ENCODE measurements around the gene KRT1.

Gene KRT1

GRCh38 chr12:52662093-52662917, 17.9 kb downstream of the KRT1 start:
- in situ Hi-C loops (cut with MboI; ENCODE audit: low sequenced_read_pairs) = no loop called here

- in situ Hi-C loops (cut with MboI; ENCODE audit: low sequenced_read_pairs) = no loop called here
These were observed 18.5 kb downstream of the KRT1 start for GRCh38 chr12:52661668-52662067.

- in situ Hi-C loops (cut with MboI; ENCODE audit: low sequenced_read_pairs) = no loop called here
These were observed 19.2 kb downstream of the KRT1 start for GRCh38 chr12:52660934-52661499.

GRCh38 chr12:52659951-52660350, 20.3 kb downstream of the KRT1 start:
- in situ Hi-C loops (cut with MboI; ENCODE audit: low sequenced_read_pairs) = no loop called here

GRCh38 chr12:52659395-52659794, 20.8 kb downstream of the KRT1 start:
- in situ Hi-C loops (cut with MboI; ENCODE audit: low sequenced_read_pairs) = no loop called here

GRCh38 chr12:52658196-52658595, 22.0 kb downstream of the KRT1 start:
- in situ Hi-C loops (cut with MboI; ENCODE audit: low sequenced_read_pairs) = no loop called here

GRCh38 chr12:52657250-52657902, 22.8 kb downstream of the KRT1 start:
- in situ Hi-C loops (cut with MboI; ENCODE audit: low sequenced_read_pairs) = no loop called here

- in situ Hi-C loops (cut with MboI; ENCODE audit: low sequenced_read_pairs) = no loop called here
These were observed 23.6 kb downstream of the KRT1 start for GRCh38 chr12:52656616-52657015.

- in situ Hi-C loops (cut with MboI; ENCODE audit: low sequenced_read_pairs) = no loop called here
These were observed 24.5 kb downstream of the KRT1 start for GRCh38 chr12:52655720-52656124.

- in situ Hi-C loops (cut with MboI; ENCODE audit: low sequenced_read_pairs) = no loop called here
These were observed 25.0 kb downstream of the KRT1 start for GRCh38 chr12:52655251-52655650.

- in situ Hi-C loops (cut with MboI; ENCODE audit: low sequenced_read_pairs) = no loop called here
These were observed 28.4 kb downstream of the KRT1 start, which contains the start of gene KRT2 for GRCh38 chr12:52651726-52652261. Gene KRT2, minus strand, starts transcription at chr12:52652211. Its CDS starts 69 bp downstream, at chr12:52652142.

GRCh38 chr12:52650520-52651081, 29.6 kb downstream of the KRT1 start:
- in situ Hi-C loops (cut with MboI; ENCODE audit: low sequenced_read_pairs) = no loop called here

GRCh38 chr12:52649066-52649465, 31.1 kb downstream of the KRT1 start:
- in situ Hi-C loops (cut with MboI; ENCODE audit: low sequenced_read_pairs) = no loop called here

- in situ Hi-C loops (cut with MboI; ENCODE audit: low sequenced_read_pairs) = no loop called here
These were observed 32.1 kb downstream of the KRT1 start for GRCh38 chr12:52648012-52648550.

GRCh38 chr12:52647601-52648000, 32.6 kb downstream of the KRT1 start:
- in situ Hi-C loops (cut with MboI; ENCODE audit: low sequenced_read_pairs) = no loop called here

GRCh38 chr12:52646613-52647012, 33.6 kb downstream of the KRT1 start:
- in situ Hi-C loops (cut with MboI; ENCODE audit: low sequenced_read_pairs) = no loop called here

- in situ Hi-C loops (cut with MboI; ENCODE audit: low sequenced_read_pairs) = no loop called here
These were observed 34.2 kb downstream of the KRT1 start for GRCh38 chr12:52645982-52646381.

GRCh38 chr12:52645120-52645761, 35.0 kb downstream of the KRT1 start:
- in situ Hi-C loops (cut with MboI; ENCODE audit: low sequenced_read_pairs) = no loop called here

GRCh38 chr12:52644078-52644415, 36.2 kb downstream of the KRT1 start:
- in situ Hi-C loops (cut with MboI; ENCODE audit: low sequenced_read_pairs) = no loop called here

- in situ Hi-C loops (cut with MboI; ENCODE audit: low sequenced_read_pairs) = no loop called here
These were observed 36.8 kb downstream of the KRT1 start for GRCh38 chr12:52643233-52644077.

Data from HL-60/S4 treated with phorbol 12-myristate 13-acetate at 8.2 ng/mL for 4 days and 3 days (cell line).